HG02798 (cell line): Measurements from ENCODE around the gene CALY.
"Not testable (repeated sequence)": the region's sequence is repeated elsewhere in the genome, so short reads cannot be mapped to it uniquely, and the experiment has no call there.

Source experiments
- ATAC-seq: cut with Tn5 transposase; IDR thresholded peaks from one replicate; pipeline ENCODE4 v1.9.1; 2021; ENCODE audit warnings: mild to moderate bottlenecking; ENCODE audit not compliant: unreplicated experiment, poor library complexity

The CALY gene

DNA sequence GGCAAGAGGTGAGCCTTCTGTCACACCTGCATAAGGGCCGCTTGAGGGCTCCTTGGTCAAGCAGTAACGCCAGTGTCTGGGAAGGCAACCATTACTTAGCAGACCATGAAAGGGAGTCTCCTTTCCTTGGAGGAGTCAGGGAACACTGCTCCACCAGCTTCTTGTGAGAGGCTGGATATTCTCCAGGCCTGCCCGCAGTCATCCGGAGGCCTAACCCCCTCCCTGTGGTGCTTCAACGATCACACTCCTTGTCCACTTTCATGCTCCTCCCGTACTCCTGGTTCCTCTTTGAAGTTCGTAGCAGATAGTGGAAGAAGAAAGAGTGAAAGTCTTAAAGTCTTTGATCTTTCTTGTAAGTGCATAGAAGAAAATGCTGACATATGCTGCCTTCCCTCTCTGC lies 30.8 kb upstream of the CALY start:
- not testable (repeated sequence) for ATAC-seq

GRCh38 chr10:133366751-133367150 lies 30.1 kb upstream of the CALY start:
- ATAC-seq, result no peak

- no peak for ATAC-seq
Observed at GRCh38 chr10:133366130-133366478, 29.4 kb upstream of the CALY start.

DNA sequence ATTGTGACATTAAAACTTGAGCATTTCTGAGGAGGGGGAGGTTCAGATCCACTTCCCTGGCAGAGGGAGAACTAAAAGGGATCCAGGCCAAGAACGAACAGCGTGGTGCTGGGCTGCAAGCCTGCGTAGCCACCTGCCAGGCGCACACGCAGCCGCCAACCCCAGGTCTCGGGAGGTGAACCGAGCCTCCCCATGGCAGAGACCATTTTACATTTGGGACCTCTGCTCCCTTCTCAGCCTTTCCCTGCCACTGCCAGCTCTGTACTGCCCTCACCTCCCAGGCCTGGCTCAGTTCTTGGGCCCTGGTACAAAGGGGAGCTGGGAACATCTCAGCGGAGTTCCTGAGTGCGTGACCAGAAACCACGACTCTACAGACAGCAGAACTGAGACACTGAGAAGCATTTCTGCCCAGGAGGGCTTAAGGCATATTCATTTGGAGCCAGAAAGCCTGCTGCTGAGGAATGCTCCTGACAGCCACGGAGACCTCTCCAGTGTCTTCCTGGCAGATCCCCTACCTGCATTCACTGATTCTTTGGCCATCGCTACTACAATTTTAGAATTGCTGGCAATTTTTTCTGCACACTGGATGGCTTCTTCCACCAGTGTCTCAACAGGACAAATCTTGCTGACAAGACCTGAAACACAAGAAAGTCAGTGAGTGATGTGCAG lies 28.9 kb upstream of the CALY start:
- ATAC-seq, result no peak

DNA sequence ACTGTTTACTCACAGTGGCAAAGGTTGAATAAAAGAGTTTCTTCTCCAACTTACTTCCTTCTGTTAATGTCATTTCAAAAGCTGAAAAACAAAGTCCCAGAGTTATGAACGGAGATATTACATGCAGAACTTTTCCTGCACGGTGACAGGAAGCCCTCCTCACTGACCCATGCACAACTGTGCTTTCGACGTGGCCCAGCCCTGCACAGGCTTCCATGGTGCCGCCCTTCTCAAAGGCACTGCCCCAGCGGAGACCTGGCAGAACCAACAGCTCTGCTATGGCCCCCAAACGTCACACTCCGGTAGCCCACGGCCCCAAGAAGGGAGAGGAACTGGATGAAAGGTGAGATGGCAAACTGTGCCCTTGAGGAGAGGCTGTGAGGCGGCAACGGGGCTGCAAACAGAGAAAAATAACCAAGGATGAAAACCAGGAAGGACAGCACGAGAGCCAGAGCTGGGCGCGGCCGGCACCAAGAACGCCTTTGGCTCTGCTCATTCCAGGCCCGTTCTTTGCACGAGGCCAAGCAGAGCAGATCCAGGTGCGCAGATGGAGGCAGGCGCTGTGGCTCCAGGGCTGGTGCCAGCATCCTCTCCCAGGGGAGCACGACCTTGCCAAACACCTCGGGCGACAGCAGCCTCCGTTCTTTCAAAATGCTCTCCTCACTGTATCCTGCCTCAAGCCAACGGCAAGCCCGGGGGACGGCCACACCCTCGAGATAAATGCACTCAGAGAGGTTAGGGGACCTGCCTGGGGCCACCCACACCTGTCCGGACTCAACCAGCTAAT lies 28.1 kb upstream of the CALY start:
- no peak for ATAC-seq

GRCh38 chr10:133362846-133363245 lies 26.1 kb upstream of the CALY start:
- ATAC-seq, result no peak

- no peak for ATAC-seq
Observed at GRCh38 chr10:133361773-133362441, 25.2 kb upstream of the CALY start.

DNA sequence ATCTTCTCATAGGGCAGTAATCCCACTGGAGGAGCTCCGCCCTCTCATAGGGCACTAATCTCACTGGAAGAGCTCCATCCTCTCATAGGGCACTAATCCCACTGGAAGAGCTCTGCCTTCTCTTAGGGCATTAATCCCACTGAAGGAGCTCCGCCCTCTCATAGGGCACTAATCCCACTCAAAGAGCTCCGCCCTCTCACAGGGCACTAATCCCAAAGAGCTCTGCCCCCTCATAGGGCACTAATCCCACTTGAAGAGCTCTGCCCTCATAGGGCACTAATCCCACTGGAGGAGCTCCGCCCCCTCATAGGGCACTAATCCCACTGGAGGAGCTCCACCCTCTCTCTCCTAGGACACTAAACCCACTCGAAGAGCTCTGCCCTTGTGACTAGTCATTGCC lies 24.5 kb upstream of the CALY start:
- ATAC-seq, result no peak

DNA sequence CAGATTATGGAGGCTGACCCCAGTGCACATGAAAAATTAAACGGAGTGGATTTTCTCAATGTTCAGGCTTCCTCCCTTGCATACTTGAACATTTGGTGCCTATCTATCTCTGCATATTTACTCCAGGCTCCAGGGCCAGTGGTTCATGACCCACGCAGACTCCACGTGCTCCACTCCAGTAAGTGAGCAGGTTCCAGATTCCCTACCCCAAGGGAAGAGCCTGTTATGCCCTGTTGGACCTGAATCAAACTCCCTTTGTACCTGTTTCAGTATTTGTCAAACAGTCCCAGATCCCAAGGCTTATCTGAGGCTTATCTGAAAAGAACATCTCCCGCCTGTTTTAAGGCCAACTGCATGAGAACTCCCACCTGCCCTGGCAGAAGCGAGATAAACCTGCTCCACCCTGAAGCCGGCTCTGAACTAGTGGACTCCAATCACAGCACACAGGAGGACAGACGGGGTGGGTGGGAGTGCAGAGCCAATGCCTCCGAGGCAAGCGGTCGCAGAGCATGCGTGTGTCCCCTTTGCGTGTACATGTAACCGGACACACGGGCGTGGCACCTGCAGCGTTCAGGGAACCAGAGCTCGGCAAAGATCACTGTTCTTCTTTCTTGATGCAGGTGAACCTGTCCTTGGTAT lies 23.4 kb upstream of the CALY start:
- no peak for ATAC-seq

DNA sequence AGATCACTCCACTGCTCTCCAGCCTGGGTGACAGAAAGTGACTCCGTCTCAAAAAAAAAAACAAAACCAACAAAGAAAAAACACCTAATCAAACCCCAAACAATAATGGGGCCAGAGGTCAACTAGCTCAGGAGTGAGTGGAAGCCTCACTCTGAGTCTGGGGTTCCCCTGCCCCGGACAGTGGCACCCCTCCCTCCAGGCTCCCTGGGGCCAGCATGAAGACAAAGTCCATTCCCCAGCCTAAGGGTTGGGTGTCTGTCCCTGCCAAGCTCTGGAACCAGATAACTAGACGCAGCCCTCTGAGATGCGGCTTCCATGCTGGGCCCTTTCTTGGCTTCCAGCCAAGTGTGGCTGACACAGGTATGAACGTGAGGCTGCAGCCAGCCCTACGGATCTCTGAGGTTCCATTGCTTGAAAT lies 22.9 kb upstream of the CALY start:
- no peak for ATAC-seq

GRCh38 chr10:133358925-133359310 lies 22.2 kb upstream of the CALY start:
- ATAC-seq, result no peak

DNA sequence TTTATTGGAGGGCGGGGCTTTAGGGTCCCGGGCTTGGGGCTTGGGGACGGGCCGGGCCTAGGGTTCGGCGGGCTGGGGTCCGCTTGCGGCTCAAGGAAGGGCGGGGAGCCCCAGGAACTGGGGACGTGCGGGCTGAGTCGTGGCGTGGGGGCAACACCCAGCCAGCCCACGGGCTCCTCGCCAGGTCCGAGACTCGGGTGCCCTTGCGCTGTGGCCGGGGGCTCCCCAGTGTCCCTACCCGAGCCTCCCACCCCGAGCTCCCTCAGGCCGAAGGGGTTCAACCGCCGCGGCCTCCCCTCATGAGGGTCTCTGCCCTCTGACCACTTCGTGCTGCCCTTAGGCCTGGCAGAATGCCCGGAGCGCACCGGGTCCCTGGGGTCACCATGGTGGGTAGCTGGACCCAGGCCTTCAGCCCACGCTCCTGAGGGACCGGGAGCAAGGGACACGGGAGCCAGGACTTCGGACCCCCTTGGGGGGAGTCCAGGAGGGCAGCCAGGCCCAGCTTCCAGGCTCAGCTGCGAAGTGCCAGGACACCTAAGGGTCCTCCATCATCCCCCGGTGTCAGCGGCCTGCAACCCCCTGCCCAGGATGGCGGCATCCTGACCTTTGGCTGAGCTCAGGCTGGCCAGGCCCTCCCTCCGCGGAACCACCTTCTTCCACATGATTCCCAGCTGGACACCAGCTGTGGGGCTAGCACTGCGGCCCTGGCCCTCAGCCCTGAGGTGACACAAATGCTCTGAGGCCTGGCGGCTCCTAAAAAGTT lies 21.6 kb upstream of the CALY start:
- no peak for ATAC-seq

DNA sequence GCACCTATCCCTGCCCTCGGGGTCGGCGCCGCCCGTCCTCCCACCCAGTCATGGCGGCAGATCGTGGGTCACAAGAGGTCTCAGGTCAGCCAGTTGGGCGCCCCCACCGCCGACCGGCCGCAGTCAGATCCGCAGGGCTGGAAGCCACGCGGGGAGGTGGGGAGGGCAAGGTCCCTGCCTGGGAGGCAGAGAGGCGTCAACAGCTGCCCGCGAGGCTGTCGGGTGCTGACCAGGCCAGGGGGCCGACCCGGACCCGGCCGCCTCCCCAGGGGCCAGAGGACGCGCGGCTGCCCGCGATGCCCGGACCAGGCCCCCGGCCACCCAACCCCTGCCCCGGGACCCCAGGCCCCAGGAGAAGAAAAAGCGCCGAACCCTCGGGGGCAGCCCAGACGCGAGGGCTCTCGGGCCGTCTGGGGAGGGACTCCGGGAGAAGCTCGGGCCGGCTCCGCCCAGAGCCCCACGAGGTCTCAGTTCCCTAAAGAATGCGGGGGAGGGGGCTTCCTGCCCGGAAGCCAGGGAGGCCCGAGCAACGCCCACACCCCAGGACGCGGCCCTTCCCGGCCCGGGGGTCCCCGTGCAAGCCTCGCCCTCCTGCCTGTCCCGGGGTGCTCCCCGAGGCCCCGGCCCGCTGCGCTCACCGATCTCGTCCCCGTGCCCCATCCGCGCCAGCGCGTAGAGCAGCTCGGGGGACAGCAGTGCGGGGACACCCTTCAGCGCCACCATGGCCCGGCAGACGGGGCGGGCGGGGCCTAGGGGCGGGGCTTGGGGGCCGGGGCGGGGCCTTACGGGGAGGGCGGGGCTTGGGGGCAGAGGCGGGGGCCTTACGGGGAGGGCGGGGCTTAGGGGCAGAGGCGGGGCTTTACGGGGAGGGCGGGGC lies 20.8 kb upstream of the CALY start, which contains the start of gene FUOM:
Gene FUOM, minus strand, starts transcription at position 735 of the 877 bp plus-strand sequence. Its CDS starts 12 bp downstream, at position 723.
- ATAC-seq, result peak; percentile 58

GRCh38 chr10:133356549-133357284 lies 20.0 kb upstream of the CALY start:
- ATAC-seq, result no peak

GRCh38 chr10:133355991-133356390 lies 19.3 kb upstream of the CALY start:
- ATAC-seq, result no peak

GRCh38 chr10:133355266-133355665 lies 18.6 kb upstream of the CALY start:
- ATAC-seq, result no peak

DNA sequence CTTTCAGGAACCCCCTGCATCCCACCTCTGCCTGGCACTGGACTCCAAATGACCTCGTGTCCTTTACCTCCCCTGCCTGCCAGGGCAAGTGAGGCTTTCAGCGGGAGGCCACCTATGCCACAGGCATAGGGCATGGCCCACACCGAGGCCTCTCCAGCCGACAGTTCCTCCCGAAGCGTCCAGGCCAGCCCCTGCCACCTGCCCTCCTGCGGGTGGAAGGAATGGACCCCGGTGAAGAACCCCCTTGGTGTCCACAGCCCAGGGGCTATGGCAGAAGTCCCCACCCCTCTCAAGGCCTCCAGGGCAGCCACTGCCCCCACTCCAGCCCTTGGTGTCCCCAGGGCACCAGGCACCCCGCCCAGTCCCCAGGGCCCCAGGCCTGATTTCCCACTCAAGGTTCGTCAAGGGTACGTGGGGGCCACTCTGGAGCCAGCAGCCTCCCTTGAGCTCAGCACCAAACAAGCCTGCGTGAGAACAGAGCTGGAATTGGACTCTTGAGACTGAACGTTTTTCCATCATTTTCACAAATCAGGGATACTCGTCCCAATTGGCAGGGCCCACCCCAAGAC lies 18.1 kb upstream of the CALY start:
- ATAC-seq, result no peak

DNA sequence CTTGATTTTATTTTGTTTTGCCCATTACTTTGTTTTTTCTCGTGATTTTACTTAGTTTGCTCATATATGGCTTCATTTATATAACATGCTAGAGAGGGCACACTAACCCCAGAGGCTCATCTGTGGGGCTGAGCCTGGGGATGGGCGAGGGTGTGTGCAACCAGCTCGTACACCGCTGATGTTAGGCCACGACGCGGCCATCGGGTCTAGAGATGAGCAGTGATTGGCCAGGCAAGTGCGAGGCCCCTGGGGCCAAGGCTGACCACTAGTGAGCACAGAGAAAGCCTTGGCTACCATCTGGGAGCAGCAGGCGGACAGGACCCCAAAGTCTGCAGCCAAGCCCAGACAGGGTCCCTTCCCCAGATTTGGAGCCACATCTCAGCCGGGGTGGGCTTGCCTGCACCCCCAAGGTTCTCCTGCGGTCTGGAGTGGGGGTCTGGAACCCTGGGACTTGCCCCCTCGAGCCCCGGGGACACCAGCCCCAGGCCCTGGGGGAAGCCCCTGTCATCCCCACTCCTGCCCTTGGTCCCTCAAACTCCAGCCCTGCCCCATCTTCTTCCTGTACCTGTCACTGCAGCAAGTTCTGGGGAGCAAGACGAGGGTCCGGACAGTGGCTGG lies 17.4 kb upstream of the CALY start:
- ATAC-seq, result no peak
